H1 (cell line): ENCODE results near the gene MAPKAP1. TPM values are rescaled to one million over a fixed set of nuclear protein-coding genes. Genes with fewer than 3 reads are reported as not detected.

Experiments used
- BCL11A ChIP-seq, 2 experiments: IDR thresholded peaks; one replicate each; pipeline ENCODE4 v1.6.1; 2011; ENCODE audit warnings: low read depth in 2 of 2, low read length in 2 of 2, mild to moderate bottlenecking in 2 of 2
- CBX5 ChIP-seq: fragments of 300-800, 300-1000 bp; sonication (generic); IDR thresholded peaks from 2 replicates; pipeline ENCODE4 v1.7.1; 2016; ENCODE audit warnings: antibody characterized with exemption, low read length, low read depth
- MAX ChIP-seq: IDR thresholded peaks from 2 replicates; pipeline ENCODE4 v1.6.1; 2012; ENCODE audit warnings: inconsistent platforms
- NANOG ChIP-seq: IDR thresholded peaks from 2 replicates; pipeline ENCODE4 v1.6.1; 2011; ENCODE audit warnings: low read length, low read depth, mild to moderate bottlenecking, inconsistent platforms; ENCODE audit not compliant: insufficient read depth, poor library complexity, severe bottlenecking
- SIRT6 ChIP-seq: IDR thresholded peaks from one replicate; pipeline ENCODE4 v1.7.1; 2012; ENCODE audit warnings: low read length, inconsistent platforms
- SIX5 ChIP-seq: IDR thresholded peaks from 2 replicates; pipeline ENCODE4 v1.6.1; 2011; ENCODE audit warnings: mild to moderate bottlenecking, low read depth, low read length
- polyA plus RNA-seq, 7 experiments: library from polyadenylated mRNA; depleted of rRNA in 3 of 7; stranded (reverse) in 5 of 7; unstranded in 2 of 7; fragments of >200 nt in 5 of 7; fragments of 200-250 nt in 2 of 7; gene quantifications; 1 replicate in 5 of 7; 2 replicates in 1 of 7; 4 replicates in 1 of 7; pipeline versions ENCODE4 v1.2.1 to v1.2.3, GENCODE V29; 2011 to 2013; ENCODE audit warnings: missing spikeins in 2 of 7, mixed read lengths in 2 of 7
- total RNA-seq: library from RNA; stranded (reverse); fragmentation: NEBNext Ultra II Directional; extraction: Animal tissue kit (Norgen Biotek cat#: 25700); gene quantifications from 2 replicates; pipeline ENCODE4 v1.2.1, GENCODE V29; 2021
- TF ChIP-seq, protein P1 (sequence below): IDR thresholded peaks from 2 replicates; pipeline ENCODE4 v1.6.1; 2011; ENCODE audit warnings: low read length, improper control_type of control experiment

MAPKAP1 gene
- total and polyA plus RNA-seq, 2 of the 8 experiments (the other 6 are each of a cell fraction or from before 2014, with no cell fraction given) = 79.2 to 140 TPM

- TF ChIP-seq, protein P1, sequence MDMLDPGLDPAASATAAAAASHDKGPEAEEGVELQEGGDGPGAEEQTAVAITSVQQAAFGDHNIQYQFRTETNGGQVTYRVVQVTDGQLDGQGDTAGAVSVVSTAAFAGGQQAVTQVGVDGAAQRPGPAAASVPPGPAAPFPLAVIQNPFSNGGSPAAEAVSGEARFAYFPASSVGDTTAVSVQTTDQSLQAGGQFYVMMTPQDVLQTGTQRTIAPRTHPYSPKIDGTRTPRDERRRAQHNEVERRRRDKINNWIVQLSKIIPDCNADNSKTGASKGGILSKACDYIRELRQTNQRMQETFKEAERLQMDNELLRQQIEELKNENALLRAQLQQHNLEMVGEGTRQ = no peak
- TF ChIP-seq MAX = no peak
- TF ChIP-seq BCL11A (IDR thresholded peaks at IDR 0.05; ENCODE audit: low read depth in 2 of 2, low read length in 2 of 2) = no peak
- TF ChIP-seq NANOG = no peak
- no peak for TF ChIP-seq SIX5
- TF ChIP-seq SIRT6 = no peak
- no peak for TF ChIP-seq CBX5
Observed at GRCh38 chr9:125470189-125470588, 236.8 kb downstream of the MAPKAP1 start (continued).
